ENCODE measurements around the gene HMCN1.
A peak's percentile ranks its signal among the peaks of the same experiment; 100 is the strongest.
"Not testable (repeated sequence)": the region's sequence is repeated elsewhere in the genome, so short reads cannot be mapped to it uniquely, and the experiment has no call there.

Gene HMCN1

DNA sequence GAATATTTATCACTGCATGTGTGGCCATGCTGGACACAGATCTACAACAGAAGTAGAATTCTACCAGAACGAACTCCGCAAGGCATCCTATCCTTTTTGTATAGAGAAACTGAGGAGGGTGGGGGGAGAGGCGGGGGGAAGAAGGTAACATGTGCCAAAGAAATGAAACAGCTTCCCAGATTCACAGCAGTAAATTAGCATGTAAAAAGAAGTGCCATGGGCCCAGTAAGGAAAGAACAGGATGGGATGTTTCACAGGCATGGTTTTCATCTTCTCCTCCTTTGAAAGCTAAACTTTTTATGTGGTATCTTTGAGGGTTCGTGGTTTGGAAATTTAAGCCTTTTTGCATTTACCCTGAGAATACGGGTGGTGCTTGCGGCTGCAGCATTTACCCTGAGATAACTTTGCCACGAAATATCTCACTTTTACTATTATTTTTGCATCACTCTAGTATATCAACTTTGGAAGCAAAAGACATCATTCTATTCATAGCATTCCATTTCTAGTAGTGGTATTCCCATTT is 471.9 kb downstream of the HMCN1 start:
- H3K4me3 ChIP-seq (ENCODE audit: low read depth, low read length): no peak overlapping the region
- TF ChIP-seq, protein P1, sequence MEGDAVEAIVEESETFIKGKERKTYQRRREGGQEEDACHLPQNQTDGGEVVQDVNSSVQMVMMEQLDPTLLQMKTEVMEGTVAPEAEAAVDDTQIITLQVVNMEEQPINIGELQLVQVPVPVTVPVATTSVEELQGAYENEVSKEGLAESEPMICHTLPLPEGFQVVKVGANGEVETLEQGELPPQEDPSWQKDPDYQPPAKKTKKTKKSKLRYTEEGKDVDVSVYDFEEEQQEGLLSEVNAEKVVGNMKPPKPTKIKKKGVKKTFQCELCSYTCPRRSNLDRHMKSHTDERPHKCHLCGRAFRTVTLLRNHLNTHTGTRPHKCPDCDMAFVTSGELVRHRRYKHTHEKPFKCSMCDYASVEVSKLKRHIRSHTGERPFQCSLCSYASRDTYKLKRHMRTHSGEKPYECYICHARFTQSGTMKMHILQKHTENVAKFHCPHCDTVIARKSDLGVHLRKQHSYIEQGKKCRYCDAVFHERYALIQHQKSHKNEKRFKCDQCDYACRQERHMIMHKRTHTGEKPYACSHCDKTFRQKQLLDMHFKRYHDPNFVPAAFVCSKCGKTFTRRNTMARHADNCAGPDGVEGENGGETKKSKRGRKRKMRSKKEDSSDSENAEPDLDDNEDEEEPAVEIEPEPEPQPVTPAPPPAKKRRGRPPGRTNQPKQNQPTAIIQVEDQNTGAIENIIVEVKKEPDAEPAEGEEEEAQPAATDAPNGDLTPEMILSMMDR (IDR thresholded peaks at IDR 0.05; ENCODE audit: low read depth, low read length): no peak
- TF ChIP-seq MYC (IDR thresholded peaks at IDR 0.05; ENCODE audit: low read depth, low read length): no peak
- TF ChIP-seq, protein P2, sequence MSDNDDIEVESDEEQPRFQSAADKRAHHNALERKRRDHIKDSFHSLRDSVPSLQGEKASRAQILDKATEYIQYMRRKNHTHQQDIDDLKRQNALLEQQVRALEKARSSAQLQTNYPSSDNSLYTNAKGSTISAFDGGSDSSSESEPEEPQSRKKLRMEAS (IDR thresholded peaks at IDR 0.05; ENCODE audit: low read depth, low read length): no peak
- no peak for TF ChIP-seq POLR2A (IDR thresholded peaks at IDR 0.05; ENCODE audit: extremely low read depth, insufficient read length)

DNA sequence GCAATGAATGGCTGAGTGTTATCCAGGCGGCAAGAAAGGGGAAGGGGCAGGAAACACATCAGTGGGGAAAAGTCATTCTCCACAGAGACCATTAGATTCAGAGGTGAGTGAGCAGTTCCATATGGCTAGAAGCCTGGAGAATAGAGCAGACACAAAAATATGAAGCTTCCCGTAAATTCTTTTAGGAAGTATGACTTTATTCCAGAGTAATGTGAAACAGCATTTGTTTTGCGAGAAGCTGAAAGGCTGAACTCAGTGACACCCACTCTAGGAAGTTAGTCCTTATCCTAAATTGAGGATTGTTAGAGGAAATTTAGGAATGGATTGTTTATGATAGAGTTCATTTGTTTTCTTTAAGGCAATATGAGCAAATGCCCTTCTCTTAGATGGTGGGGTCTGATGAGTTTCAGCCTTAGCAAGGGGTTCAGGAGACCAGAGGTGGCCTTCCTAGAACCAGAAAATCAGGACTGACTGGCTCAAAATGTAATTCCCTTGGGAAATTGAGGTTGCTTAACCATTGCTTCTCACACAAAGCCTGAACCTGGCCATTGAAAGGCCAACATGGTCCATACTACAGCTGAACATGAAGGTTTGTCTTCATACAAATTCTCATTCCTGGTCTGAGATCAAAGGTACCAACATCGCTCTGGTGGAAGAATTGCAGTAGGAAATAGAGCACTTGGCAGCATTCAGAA is 473.3 kb downstream of the HMCN1 start:
- H3K4me3 ChIP-seq (ENCODE audit: low read depth, low read length): no peak overlapping the region
- no peak for DNase-seq (ENCODE audit: low read depth)
- TF ChIP-seq, protein P2 (IDR thresholded peaks at IDR 0.05; ENCODE audit: low read depth, low read length): no peak
- TF ChIP-seq POLR2A (IDR thresholded peaks at IDR 0.05; ENCODE audit: extremely low read depth, insufficient read length): no peak
- TF ChIP-seq MYC (IDR thresholded peaks at IDR 0.05; ENCODE audit: low read depth, low read length): no peak
- TF ChIP-seq, protein P1 (IDR thresholded peaks at IDR 0.05; ENCODE audit: low read depth, low read length): no peak

More for the DNA sequence above, 471.9 kb downstream of the HMCN1 start:
- no peak for DNase-seq (ENCODE audit: low read depth)

GRCh38 chr1:186208405-186209129 is 474.4 kb downstream of the HMCN1 start:
- DNase-seq (ENCODE audit: low read depth): no peak
- H3K4me3 ChIP-seq (ENCODE audit: low read depth, low read length): no peak overlapping the region
- TF ChIP-seq, protein P1 (IDR thresholded peaks at IDR 0.05; ENCODE audit: low read depth, low read length): no peak
- TF ChIP-seq, protein P2 (IDR thresholded peaks at IDR 0.05; ENCODE audit: low read depth, low read length): no peak
- TF ChIP-seq POLR2A (IDR thresholded peaks at IDR 0.05; ENCODE audit: extremely low read depth, insufficient read length) (no peak), MYC (IDR thresholded peaks at IDR 0.05; ENCODE audit: low read depth, low read length) (no peak)

DNA sequence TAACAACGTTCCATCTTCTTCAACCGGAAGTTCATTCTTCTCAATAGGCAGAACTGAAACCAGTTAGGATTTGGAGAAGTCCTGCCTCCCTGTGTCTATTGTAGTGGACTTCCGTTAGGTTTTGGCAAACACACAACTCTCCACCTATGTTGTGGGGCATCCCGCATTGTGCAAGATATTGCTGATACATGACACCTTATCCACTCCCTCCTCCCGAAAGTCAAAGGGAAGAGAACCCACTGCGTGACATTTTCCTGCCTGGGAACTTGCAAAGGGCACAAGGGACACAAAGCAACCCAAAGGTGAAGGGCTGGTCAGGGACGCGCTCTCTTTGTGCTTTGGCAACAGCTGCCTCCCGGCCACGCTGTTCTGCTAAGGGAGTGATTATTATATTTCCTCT is 476.1 kb downstream of the HMCN1 start:
- H3K4me3 ChIP-seq (ENCODE audit: low read depth, low read length): no peak overlapping the region
- no peak for TF ChIP-seq MYC (IDR thresholded peaks at IDR 0.05; ENCODE audit: low read depth, low read length)
- no peak for TF ChIP-seq POLR2A (IDR thresholded peaks at IDR 0.05; ENCODE audit: extremely low read depth, insufficient read length)
- TF ChIP-seq, protein P2 (IDR thresholded peaks at IDR 0.05; ENCODE audit: low read depth, low read length): no peak
- TF ChIP-seq, protein P1 (IDR thresholded peaks at IDR 0.05; ENCODE audit: low read depth, low read length): no peak
- no peak for DNase-seq (ENCODE audit: low read depth)

GRCh38 chr1:186211583-186211982 is 477.4 kb downstream of the HMCN1 start:
- not testable (repeated sequence) for DNase-seq (ENCODE audit: low read depth); H3K4me3 ChIP-seq (ENCODE audit: low read depth, low read length)

DNA sequence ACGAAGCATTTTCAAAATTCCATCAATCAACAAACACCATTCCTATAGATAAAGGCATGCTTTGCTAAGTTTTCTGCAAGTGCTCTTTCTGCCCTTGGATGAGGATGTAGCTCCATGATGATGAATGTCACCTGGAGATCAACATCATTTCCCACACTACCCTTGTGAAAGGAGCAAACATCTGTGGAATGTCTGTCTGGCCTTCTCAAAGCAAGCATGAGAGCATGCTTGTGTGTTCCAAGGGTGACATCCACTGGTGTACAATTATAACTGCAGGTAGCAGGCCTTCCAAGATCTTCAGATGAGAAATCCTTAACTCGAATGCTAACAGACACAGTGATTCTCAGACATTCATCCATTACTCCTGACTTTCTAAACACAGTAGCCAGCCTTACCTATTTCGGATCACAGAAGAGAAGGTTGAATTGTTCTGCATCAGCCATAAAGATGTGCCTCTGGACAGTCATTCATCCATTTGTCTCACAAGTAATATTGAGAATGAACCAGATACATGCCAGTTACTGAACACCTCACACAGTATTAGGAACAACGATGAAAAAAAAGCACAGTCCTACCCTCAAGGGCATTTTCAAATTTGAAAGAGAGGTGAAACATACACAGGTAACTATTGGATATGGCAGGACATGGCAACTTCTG is 478.5 kb downstream of the HMCN1 start:
- no peak overlapping the region for H3K4me3 ChIP-seq (ENCODE audit: low read depth, low read length)
- peak; percentile 65 for DNase-seq (ENCODE audit: low read depth)
- TF ChIP-seq MYC (IDR thresholded peaks at IDR 0.05; ENCODE audit: low read depth, low read length): no peak
- TF ChIP-seq, protein P1 (IDR thresholded peaks at IDR 0.05; ENCODE audit: low read depth, low read length): peak; percentile 49
